Sigmoid colon (tissue), 3 donors: Measurements from ENCODE around the gene IGSF5.

Experiments
- POLR2A ChIP-seq, 2 donors: fragments of 450-650 bp; IDR thresholded peaks; one replicate each; pipeline ENCODE4 v1.6.1; 2016; ENCODE audit warnings: antibody characterized with exemption in 2 of 2, mild to moderate bottlenecking in 2 of 2, moderate library complexity in 2 of 2
- TF ChIP-seq, protein P1 (sequence below), 4 experiments: fragments of 450-650 bp in 3 of 4; fragments of 200-600 bp in 1 of 4; IDR thresholded peaks; one replicate each; pipeline ENCODE4 v1.5.1; 2016 to 2019; ENCODE audit warnings: antibody characterized with exemption in 4 of 4, mild to moderate bottlenecking in 3 of 4, moderate library complexity in 2 of 4

DNA sequence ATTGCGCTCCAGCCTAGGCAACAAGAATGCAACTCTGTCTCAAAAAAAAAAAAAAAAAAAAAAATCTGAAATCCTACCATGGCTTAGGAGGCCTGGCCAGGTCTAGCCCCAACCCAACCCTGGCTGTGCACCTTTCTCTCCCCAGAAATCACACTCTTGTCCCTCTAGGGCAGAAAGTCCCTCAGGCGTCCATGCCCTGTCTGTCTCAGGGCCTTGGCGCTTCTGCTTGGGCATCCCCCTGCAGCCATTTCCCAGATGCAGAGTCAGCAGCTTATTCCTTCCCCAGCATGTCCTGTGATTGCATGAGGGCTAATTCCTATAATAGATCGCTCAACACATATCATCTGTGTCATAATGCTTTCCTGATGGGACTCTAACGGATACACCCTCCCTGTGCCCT is 65.0 kb downstream of the IGSF5 start:
- TF ChIP-seq, protein P1, sequence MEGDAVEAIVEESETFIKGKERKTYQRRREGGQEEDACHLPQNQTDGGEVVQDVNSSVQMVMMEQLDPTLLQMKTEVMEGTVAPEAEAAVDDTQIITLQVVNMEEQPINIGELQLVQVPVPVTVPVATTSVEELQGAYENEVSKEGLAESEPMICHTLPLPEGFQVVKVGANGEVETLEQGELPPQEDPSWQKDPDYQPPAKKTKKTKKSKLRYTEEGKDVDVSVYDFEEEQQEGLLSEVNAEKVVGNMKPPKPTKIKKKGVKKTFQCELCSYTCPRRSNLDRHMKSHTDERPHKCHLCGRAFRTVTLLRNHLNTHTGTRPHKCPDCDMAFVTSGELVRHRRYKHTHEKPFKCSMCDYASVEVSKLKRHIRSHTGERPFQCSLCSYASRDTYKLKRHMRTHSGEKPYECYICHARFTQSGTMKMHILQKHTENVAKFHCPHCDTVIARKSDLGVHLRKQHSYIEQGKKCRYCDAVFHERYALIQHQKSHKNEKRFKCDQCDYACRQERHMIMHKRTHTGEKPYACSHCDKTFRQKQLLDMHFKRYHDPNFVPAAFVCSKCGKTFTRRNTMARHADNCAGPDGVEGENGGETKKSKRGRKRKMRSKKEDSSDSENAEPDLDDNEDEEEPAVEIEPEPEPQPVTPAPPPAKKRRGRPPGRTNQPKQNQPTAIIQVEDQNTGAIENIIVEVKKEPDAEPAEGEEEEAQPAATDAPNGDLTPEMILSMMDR (IDR thresholded peaks at IDR 0.05) = no peak
- no peak for TF ChIP-seq POLR2A (IDR thresholded peaks at IDR 0.05)
